ENCODE results near the gene CHD1L.

- no peak for TF ChIP-seq CTCF (IDR thresholded peaks at IDR 0.05; ENCODE audit: insufficient read depth, low read length)
- TF ChIP-seq POLR2AphosphoS5 (IDR thresholded peaks at IDR 0.05; ENCODE audit: low read depth): no peak
These were observed 1.4 kb downstream of the CHD1L start for GRCh38 chr1:147243841-147244240.
